Activated CD4-positive, CD25-positive, alpha-beta regulatory T cell (primary cell): Measurements from ENCODE around the gene GPR141.

Experiments used
- DNase-seq, 4 experiments: peaks; one replicate each; lab custom pipeline; 2025; lab: John Stamatoyannopoulos, UW

The GPR141 gene, protein sequence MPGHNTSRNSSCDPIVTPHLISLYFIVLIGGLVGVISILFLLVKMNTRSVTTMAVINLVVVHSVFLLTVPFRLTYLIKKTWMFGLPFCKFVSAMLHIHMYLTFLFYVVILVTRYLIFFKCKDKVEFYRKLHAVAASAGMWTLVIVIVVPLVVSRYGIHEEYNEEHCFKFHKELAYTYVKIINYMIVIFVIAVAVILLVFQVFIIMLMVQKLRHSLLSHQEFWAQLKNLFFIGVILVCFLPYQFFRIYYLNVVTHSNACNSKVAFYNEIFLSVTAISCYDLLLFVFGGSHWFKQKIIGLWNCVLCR

DNA sequence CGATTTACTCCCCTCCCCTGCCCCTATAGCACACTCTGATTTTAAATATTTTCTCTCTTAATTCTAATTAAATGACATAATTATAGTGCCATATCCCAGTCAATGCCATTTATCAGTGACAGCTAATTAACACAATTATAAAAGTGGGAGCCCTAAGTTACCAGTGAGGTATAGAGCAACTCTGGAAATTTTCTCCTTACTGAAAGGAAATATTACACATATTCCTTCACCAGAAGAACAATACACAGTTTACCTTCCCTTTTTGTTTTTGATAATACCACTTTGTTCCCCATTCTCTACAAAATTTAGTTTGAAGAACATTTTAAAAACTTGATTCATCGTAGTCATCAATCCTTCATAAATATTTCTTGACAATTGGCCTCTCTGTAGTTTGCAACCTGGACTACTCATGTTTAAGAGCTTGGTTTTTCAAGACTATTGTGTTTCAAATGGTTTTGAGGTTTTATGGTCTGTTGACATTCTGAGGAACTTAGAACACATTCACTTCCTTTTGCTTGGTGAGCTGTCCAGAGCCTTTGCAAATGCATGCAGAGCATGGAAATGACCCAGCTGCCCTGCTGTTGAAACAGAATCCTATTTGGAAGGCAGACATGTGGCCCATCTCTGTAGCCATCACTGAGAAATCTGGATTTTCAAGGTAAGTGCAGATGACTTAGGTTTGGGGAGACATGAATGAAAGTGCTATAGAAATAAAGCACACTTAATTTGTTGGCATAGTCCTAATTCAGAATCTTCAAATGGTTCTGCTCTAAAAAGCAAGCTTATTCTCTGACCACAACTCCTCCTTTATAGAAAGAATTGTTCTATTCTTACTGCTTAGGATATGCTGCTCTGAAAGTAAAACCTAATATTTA is at the start of gene GPR141:
Gene GPR141, plus strand, starts transcription at position 521 of the 875 bp plus-strand sequence. CDS start 56,628 bp downstream, outside the sequence.
- no peak for DNase-seq

DNA sequence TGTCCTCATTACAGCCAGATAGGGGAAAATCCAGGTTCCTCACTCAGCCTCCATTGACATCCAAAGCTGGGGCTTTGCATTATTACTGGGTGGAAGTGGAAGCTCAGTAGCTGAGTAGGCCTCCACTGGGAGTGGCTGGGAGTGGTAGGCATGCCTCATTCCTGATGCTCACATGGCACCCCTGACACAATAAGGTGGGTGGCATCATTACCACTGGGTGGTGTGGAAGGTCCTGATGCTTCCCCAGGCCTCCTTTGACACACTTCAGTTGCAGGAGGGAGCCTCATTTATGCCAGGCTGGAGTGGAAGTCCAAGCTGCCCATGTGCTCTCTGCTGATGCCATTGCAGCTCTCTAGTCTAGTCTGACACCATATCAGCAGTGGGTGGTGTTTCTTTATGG is 48.2 kb upstream of the GPR141 start:
- DNase-seq: no peak

DNA sequence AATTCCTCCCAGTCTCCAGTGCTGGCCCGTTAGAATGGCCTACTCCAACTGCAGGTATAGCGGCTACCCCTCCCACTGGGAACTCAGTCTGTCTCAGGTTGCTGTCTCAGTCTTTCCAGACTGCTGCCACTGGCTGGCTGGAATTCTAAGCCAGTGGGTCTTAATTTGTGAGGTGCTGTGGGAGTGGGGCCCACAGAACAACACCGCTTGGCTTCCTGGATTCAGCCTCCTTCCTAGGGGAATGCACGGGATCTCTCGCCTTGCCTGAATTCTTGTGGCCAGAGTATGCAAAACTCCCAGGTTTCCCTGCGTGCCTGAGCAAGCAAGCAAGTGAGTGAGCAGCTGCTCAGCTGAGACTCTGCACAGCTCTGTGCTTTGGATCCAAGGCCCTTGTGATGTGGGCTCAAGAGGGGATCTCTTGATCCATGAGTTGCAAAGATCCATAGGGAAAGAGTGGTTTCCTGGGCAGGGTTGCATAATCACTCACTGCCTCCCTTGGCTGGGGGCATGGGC is 41.5 kb upstream of the GPR141 start:
- DNase-seq: no peak

DNA sequence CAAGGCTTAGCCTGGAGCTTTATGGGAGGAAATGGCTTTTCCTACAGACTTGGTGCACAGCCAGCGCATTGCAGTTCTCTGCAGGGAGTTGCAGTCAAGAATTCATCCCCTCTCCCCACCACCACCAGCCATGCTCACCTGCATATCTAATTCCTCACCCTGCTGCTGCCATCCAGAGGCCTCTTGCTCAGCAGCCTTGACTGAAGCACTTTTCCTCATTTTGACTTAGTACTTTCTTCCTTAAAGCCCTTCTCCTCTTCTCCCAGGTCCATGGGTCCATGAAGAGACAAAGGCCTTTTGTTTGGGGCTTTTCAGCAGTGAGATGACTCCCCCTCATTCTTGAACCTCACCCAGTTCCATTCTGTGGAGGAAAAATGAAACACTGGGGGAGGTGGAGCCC is 39.7 kb upstream of the GPR141 start:
- DNase-seq: no peak

DNA sequence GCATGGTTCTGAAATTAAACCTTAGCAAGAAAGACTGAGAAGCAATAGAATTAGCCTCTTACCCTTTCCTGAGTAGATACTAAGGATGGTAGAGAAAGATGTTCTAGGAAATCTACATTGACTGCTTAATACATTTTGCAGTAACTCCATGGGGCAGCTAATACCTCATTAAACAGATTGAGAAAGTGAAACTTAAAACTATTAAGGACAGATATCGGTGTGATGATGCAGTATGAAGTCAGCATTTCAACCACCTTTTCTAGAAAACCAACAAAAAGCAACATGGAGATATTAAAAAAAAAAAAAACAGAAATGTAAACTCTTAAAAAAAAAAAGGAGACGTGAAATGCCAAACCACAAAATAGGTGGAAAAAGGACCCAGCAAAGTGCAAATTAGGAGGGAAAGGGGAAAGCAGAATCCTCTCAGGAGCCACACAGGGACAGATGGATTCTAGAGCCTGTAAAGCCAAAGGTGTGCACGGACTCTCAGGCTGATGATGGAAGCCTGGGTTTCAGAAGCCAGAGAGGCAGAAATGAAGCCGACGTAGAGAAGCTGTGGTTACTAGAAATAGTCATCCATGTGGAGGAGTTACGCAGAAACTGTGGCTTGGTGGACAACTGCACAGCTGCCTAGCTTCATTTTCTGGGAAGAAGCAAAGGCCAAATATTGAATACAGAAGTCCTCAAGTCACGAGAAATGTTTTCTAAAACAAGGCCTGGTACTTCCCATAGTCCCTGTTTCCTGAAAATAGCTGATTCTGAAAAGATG is 38.1 kb upstream of the GPR141 start:
- DNase-seq: no peak

DNA sequence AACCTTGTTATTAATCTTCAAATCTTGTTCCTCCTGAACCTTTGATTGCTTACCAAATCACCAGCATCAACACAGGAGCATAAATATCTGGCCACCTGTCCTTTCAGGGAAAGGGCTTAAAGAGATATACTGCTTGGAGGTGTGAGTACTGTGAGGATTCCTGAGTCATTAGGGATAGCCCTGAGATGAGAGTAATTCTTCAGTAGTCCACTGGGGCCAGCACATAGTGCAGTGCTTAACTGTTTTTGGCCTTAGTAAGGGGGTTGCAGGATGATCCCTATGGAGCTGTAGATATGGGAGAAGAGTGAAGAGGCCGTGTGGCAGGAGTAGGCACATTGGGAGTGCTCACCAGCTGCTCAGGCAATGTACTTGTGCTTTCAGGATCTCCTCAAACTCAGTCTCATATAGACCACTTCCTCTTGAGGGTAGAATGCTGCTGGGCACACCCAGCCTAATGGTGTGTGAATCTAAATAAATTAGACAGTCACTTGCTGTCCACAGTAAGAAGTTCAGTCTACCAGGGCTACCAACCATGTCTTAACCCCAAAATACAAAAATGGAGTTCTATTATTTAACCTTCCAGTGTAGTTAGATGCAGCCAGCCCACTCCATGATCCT is 26.5 kb upstream of the GPR141 start:
- DNase-seq: no peak

DNA sequence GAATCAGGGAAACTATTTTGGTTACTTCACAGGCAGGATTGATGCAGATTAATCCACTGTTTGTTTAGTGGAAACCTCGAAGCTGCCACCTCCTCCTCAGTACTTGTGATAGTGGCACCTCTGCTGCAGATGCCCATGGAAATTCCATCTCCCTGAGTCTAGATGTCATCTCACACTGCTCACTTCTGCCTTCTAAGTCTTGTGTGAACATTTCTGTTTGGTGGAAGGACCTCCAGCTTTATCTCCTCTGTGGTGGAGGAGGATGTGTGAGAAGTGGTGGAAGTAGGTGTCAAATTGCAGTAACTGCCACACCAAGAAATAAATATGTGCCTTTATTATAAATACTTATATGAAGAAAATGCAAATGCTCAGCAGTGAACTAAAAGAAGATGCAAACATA is 25.8 kb upstream of the GPR141 start:
- DNase-seq: no peak

DNA sequence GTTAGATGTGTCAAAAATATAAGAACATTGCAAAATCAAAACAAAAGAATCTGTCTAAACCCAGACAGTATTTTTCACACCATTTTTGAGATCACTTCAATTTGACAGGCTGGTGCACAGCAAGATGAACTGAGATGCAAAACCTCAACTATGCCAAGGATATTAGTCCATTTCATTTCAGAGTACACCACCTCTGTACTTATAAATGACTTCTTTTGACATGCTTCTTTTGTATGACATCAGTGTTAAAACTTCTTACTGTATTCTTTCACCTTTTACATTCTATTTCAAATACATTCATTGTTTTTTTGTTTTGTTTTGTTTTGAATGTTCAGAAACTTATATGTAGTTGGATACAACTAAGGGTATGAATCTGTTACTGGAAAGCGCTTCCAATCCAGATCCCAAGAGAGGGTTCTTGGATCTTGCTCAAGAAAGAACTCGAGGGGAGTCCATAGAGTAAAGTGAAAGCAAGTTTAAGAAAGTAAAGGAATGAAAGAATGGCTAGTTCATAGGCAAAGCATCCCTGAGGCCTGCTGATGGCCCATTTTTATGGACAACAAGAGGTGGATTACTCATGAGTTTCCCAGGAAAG is 23.5 kb upstream of the GPR141 start:
- DNase-seq: no peak

DNA sequence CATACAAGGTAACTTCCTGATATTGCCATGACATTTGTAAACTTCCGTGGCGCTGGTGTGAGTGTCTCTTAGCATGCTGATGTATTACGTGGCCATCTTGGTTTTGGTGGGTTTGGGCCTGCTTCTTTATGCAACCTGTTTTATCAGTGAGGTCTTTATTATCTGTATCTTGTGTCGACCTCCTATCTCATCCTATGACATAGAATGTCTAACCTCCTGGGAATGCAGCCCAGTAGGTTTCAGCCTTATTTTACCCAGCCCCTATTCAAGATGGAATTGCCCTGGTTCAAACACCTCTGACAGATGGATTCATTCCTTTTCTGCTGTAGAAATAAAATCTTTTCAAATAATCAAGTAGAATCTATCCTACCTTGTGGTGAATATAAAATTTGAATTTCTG is 23.0 kb upstream of the GPR141 start:
- DNase-seq: no peak

DNA sequence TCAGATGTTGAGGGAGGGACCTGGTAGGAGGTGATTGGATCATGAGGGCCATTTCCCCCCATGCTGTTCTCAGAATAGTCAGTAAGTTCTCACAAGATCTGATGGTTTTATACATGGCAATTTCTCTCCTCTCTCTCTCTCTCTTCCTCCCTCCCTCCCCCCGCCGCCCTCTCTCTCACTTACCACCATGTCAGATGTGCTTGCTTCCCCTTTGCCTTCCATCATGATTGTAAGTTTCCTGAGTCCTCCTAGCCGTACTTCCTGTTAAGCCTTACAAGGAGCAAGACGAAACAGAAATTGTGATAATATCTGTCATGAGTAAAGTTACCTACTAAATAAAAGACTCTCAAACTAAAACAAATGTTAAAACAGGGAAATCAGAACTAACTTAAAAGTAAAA is 19.9 kb upstream of the GPR141 start:
- DNase-seq: no peak

DNA sequence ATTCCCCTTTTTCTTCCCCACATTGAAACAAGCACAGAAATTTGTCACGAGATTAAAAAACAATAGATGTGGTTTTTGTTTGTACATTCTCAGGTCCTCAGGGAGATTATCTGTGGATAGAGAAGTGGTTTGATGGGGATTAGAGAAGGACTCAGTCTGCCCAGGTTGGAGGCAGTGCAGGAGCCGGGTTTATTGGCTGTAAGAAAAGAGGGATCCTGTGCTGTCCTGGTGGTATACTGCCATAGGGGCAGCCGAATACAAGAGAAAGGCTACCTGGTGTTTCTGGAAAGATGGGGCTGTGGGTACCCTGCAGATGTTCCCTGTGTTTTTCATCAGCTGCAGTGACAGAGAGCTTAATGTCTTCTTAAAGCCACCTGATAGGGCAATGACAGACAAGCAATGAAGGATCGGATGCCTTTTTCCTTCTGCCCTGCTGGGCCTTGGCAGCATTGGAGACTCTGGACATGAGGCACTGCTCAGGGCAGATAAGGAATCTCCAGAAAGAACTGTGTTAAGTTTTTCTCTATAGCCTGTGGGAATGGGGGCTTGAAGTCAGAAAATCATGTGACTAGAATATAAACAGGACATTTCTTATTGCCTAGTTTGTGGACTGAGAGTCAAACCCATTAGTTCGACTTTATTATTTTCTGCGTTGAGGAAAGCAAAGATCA is 18.1 kb upstream of the GPR141 start:
- no peak for DNase-seq

DNA sequence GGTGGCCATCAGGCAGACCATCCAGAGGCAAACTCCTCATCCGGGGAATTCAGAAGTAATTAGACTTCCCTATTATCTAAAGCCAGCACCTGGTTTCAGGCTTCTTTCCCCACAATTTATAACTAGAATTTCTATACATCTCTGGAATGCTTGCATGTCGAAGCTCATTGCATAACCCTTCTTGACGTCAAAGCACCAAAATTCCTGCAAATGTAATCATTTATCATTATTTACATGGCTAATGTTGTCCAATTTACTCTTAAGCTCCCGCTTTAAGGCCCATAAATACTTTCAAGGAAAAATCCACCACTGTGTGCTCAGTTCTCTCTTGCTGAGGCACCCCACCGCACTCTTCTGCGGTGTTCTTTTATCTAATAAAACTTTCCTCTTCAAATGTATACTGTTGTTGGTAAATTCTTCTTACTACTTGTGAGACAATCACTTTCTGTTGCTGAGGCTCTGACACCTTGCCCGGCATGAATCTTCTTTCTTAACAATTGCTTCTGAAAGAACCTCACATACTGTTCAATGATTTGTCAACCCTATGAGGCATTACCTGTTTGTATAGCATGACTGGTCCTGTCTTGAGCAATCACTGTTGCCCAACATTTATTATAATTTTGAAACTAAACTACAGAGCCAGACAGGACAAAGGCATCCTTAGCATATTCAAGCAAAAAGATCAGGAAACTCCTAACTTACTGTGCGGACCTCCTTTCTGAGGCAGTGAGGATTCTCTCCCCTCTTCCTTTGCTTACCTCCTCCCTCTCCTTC is 17.4 kb upstream of the GPR141 start:
- DNase-seq: no peak

DNA sequence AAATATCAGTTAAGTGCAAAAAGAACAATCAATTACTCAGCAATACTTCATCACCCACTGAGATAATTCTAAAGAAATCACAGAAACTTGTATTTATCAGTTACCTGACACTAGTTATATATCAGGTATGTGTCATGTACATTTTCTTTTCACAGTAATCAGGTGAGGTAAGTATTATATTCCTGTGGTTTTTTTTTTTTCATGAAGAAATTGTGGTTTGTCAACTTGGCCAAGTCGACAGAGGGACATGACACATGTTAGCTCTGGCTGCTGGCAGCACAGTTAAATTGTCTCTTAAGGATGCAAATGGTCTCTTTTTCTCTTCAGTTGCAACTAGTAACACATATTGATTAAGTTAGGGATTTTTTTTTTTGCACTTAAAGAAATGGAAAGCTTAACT is 13.7 kb upstream of the GPR141 start:
- DNase-seq: no peak

DNA sequence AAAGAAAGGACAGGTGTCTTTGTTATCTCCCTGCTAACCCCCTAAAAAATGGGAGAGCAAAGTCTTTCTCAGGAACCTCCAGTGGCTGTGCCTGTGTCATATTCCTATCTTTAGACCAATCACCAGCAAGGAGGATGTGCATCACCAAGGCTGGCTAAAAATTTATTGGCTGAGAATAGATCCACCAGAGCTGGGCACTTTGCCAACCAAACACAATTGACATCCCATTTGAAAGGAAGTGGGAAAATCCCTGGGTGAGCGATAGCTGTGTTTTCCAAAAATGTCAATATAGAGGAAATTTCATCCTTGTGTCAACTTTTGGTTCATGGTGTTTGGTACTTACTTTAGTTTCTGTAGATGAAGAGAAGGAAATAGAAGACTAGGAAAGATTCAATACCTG is 13.1 kb upstream of the GPR141 start:
- DNase-seq: no peak

DNA sequence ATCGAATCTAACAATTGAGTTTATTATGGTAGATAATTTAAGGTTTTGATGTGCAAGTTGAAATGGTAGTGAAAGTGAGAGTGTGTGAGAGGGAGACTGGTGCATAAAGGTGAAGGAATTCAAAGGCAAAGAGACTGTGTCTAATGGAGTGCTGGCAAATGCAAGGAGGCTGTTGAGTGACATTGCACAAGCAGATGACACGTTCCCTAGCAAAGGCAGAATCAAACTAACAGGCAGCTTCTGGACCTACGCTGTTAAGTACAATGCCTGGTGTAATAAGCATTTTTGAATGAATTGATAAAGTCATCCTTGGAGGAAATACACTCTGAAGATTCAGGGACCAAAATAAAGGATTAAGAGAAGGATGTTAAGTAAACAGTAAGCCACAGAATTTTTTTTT is 11.7 kb upstream of the GPR141 start:
- DNase-seq: no peak

DNA sequence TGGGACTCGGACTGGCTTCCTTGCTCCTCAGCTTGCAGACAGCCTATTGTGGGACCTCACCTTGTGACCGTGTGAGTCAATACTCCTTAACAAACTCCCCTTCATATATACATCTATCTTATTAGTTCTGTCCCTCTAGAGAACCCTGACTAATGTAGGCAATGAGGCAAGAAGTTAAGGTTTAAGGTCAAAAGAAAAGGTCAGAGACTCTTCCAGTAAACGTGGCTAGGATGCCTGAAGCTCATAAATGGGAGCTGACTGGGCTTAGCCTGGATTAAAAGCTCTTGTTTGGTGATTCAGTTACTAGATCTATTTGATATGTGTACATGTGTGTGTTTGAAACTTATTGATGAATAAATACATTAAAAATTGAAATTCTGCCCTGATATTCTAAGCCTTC is 10.6 kb upstream of the GPR141 start:
- DNase-seq: no peak

DNA sequence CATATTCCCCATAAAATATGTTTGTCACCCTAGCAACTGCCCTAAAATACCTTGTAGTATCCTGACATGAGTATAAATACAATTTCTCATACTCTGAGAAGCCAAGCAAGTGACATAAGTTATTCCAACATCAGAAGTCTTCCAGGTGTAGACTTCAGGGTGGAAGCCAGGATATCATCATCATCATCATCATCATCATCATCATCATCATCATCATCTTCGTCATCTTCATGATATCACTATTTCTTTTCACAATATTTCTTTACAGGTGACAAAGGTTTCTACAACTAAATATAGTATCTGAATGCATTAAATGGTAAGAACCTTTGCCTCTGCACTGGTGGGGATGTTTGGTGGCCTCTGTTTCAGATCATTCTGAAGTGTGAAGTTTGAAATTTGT is 10.0 kb upstream of the GPR141 start:
- DNase-seq: no peak

DNA sequence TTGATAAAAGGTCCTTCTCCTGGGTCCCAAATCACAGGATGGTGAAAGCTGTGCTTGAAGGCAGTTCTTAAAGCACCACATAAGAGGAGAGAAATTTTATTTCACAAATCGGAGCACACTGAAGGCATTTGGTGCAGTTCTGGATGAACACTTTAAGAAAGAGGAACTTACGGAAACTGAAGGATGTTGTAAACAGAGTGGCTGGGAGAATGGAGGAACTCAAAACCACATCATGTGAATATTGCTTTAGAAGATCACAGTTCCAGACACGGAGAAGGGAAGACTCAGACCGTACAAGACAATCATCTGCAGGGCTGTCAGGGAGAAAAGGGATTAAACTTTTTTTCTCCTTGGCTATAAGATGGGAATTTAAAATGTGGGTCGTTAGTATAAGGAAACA is 9.0 kb upstream of the GPR141 start:
- DNase-seq: no peak

DNA sequence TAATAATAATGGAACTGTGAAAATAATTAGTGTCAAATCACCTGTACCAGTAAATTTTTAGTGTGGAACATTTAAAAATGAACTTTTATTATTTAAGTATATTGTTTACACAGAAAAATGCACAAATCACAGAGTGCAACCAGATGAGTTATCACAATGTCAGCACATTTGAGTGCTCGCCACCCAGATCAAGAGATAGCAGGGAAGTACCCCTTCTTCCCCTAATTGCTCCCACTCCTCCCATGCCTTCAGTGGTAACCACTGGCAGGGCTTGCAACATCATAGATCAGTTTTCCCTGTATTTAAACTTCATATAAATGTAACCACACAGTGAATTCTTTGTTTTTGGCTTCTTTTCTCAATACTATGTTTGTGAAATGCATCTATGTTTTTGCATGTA is 7.8 kb upstream of the GPR141 start:
- DNase-seq: no peak

DNA sequence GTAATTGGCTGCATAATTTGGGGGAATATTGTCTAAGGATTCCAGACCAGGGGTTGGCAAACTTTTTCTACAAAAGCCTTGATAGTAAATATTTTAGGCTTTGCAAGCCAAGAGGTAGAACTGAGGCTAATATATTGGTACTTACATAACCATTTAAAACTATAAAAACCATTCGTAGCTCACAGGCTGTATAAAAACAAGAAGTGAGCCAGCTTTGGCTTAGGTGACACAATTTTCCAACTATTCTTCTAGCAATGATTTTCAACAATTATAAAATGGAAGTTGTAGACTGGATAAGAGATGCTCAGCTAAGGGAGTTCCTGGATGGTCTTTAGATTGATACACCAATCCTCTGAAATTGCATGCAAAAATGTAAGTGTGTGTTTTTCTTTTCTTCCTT is 1.4 kb downstream of the GPR141 start:
- no peak for DNase-seq
